Measurements from ENCODE around the gene WDR37. TPM values are rescaled to one million over a fixed set of nuclear protein-coding genes. Genes with fewer than 3 reads are reported as not detected.

The WDR37 gene
- polyA plus RNA-seq, 3 donors: 16.0 to 20.5 (median 16.5) TPM

- no peak for DNase-seq (ENCODE audit: extremely low read depth in 1 of 11, low read depth in 9 of 11, low spot score in 4 of 11)
Observed at GRCh38 chr10:1171586-1171985, 115.4 kb downstream of the WDR37 start.

- no peak for DNase-seq (ENCODE audit: extremely low read depth in 1 of 11, low read depth in 9 of 11, low spot score in 4 of 11)
Observed at GRCh38 chr10:1172256-1172984, 116.2 kb downstream of the WDR37 start.

GRCh38 chr10:1173091-1173490 lies 116.9 kb downstream of the WDR37 start:
- DNase-seq (ENCODE audit: extremely low read depth in 1 of 11, low read depth in 9 of 11, low spot score in 4 of 11): no peak

- DNase-seq (ENCODE audit: extremely low read depth in 1 of 11, low read depth in 9 of 11, low spot score in 4 of 11): no peak
Observed at GRCh38 chr10:1174022-1174421, 117.8 kb downstream of the WDR37 start.

GRCh38 chr10:1175956-1176565 lies 119.9 kb downstream of the WDR37 start:
- no peak for DNase-seq (ENCODE audit: extremely low read depth in 1 of 11, low read depth in 9 of 11, low spot score in 4 of 11)

DNA sequence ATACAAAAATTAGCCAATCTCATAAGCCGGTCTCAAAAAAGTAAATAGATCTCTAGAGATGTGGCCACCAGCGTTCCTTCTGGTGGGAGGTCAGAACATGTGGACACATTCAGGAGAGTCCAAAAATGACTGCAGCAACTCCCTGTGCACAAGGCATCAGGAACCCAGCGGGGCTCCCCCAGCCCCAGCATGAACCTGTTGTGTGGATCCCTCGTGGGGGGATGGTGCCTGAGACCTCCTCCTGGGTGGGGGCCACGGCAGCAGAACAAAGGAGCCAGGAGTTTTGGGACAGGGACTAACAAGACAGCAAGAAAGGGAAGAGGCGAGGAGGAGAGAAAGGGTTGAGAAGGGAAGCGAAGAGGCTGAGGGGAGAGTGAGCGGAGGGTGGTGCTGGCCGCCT lies 121.8 kb downstream of the WDR37 start:
- no peak for DNase-seq (ENCODE audit: extremely low read depth in 1 of 11, low read depth in 9 of 11, low spot score in 4 of 11)

- DNase-seq (ENCODE audit: extremely low read depth in 1 of 11, low read depth in 9 of 11, low spot score in 4 of 11): no peak
Observed at GRCh38 chr10:1178506-1178905, 122.3 kb downstream of the WDR37 start.

GRCh38 chr10:1179346-1180070 lies 123.3 kb downstream of the WDR37 start:
- no peak for DNase-seq (ENCODE audit: extremely low read depth in 1 of 11, low read depth in 9 of 11, low spot score in 4 of 11)

DNA sequence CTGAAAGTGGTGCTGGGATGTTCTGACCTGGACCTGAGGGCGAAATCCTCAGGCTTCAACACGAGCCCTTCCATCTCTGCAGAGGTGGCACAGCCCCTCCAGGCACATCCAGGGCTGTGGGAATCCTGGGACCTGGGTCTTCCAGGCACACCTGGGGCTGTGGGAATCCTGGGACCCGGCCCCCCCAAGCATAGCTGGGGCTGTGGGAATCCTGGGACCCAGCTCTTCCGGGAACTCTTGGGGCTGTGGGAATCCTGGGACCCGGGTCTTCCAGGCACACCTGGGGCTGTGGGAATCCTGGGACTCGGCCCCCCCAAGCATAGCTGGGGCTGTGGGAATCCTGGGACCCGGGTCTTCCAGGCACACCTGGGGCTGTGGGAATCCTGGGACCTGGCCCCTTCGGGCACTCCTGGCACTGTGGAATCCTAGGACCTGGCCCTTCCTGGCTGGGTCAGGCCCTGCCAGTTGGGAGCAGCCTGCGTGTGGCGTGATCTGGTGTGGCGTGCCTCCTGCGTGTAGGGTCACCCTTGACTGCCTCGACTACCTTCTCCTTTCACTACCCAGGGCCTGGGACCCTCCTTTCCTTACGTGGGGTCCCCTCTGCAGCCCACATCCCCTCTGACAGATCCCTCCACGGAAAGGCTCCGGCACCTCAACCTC lies 124.0 kb downstream of the WDR37 start:
- no peak for DNase-seq (ENCODE audit: extremely low read depth in 1 of 11, low read depth in 9 of 11, low spot score in 4 of 11)

DNA sequence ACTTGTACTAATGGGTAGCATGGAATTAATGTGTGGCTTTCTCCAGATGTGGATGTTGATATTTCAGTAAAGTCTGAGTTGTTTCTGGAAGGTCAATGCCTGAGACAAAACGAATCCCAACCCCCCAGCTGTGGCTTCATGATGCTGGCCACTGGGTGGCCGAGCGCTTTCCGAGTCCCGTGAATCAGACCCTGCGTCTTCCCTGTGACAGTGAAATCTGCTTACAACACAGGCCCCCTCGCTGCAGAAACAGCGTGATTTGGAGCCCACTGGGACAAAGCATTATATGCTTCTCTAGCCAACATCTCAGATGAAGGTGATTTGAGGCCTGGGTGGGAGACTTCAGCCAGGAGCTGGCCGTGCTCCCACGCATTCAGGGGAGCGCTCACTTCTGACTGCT lies 124.7 kb downstream of the WDR37 start:
- no peak for DNase-seq (ENCODE audit: extremely low read depth in 1 of 11, low read depth in 9 of 11, low spot score in 4 of 11)

Other genes starting within 250 kb of the WDR37 start
- 10 to 100 TPM; 42.4 to 60.1 (median 43.1) TPM for gene LARP4B, start 124.7 kb upstream of the WDR37 start, polyA plus RNA-seq (ENCODE audit: insufficient read length in 3 of 3)
- gene GTPBP4, start 68.0 kb upstream of the WDR37 start, polyA plus RNA-seq (ENCODE audit: insufficient read length in 3 of 3): 10 to 100 TPM; 57.9 to 64.5 (median 63.9) TPM
- under 1 TPM in 1 of 3 donors, not detected in 2; 0.11 TPM for gene IDI2, start 30.5 kb upstream of the WDR37 start, polyA plus RNA-seq (ENCODE audit: insufficient read length in 3 of 3)
- gene IDI1, start 7.3 kb upstream of the WDR37 start, polyA plus RNA-seq (ENCODE audit: insufficient read length in 3 of 3): 10 to 100 TPM; 61.7 to 89.9 (median 80.0) TPM